Smooth muscle cell (in vitro differentiated cells): Measurements from ENCODE around the gene ZNF71. TPM values are rescaled to one million over a fixed set of nuclear protein-coding genes. Genes with fewer than 3 reads are reported as not detected.
"Not testable (repeated sequence)": the region's sequence is repeated elsewhere in the genome, so short reads cannot be mapped to it uniquely, and the experiment has no call there.

Experiments used
- DNase-seq: peaks from one replicate; lab custom pipeline; 2025; ENCODE audit not compliant: unreplicated experiment; lab: John Stamatoyannopoulos, UW
- H2AFZ ChIP-seq: fragments of 200-600 bp; sonication (generic); 2 replicates; pipeline ENCODE4 v1.6.0; 2016; ENCODE audit warnings: antibody characterized with exemption, low read depth, mild to moderate bottlenecking
- H3F3A ChIP-seq: fragments of 200-600 bp; sonication (generic); 2 replicates; pipeline ENCODE4 v1.6.0; 2017; ENCODE audit warnings: antibody characterized with exemption, low read depth
- H3K27ac ChIP-seq: fragments of 200-600 bp; sonication (generic); 2 replicates; pipeline ENCODE4 v1.5.1; 2016; ENCODE audit warnings: low read depth, mild to moderate bottlenecking
- H3K27me3 ChIP-seq: fragments of 200-600 bp; sonication (generic); 2 replicates; pipeline ENCODE4 v1.6.1; 2016; ENCODE audit warnings: low read depth, mild to moderate bottlenecking
- H3K36me3 ChIP-seq: fragments of 200-600 bp; sonication (generic); 2 replicates; pipeline ENCODE4 v1.5.1; 2016; ENCODE audit warnings: low read depth
- H3K4me1 ChIP-seq: fragments of 200-600 bp; sonication (generic); 2 replicates; pipeline ENCODE4 v1.5.1; 2016; ENCODE audit warnings: low read depth
- H3K4me2 ChIP-seq: fragments of 200-600 bp; sonication (generic); 2 replicates; pipeline ENCODE4 v1.6.0; 2016; ENCODE audit warnings: mild to moderate bottlenecking
- H3K4me3 ChIP-seq: fragments of 200-600 bp; sonication (generic); 2 replicates; pipeline ENCODE4 v1.5.1; 2016; ENCODE audit warnings: mild to moderate bottlenecking
- H3K79me2 ChIP-seq: fragments of 200-600 bp; sonication (generic); 2 replicates; pipeline ENCODE4 v1.6.0; 2016; ENCODE audit warnings: low read depth, mild to moderate bottlenecking
- H3K9ac ChIP-seq: fragments of 200-600 bp; sonication (generic); 2 replicates; pipeline ENCODE4 v1.6.0; 2016; ENCODE audit warnings: low read depth
- H3K9me3 ChIP-seq: fragments of 200-600 bp; sonication (generic); replicated peaks from 2 replicates; pipeline ENCODE4 v1.5.1; 2016; ENCODE audit warnings: low read depth
- H4K20me1 ChIP-seq: fragments of 200-600 bp; sonication (generic); 2 replicates; pipeline ENCODE4 v1.6.0; 2016; ENCODE audit warnings: low read depth
- CTCF ChIP-seq: fragments of 200-600 bp; sonication (generic); IDR thresholded peaks from 2 replicates; pipeline ENCODE4 v1.5.1; 2017; ENCODE audit warnings: borderline replicate concordance, mild to moderate bottlenecking, antibody characterized with exemption; ENCODE audit not compliant: insufficient read depth, poor library complexity, severe bottlenecking
- WGBS: methylation state at CpG from one replicate; pipeline ENCODE4 v1.1.7; 2016; ENCODE audit warnings: low lambda C conversion rate; 5-methylcytosine and 5-hydroxymethylcytosine counted together
- polyA plus RNA-seq: library from polyadenylated mRNA; unstranded; fragments of >200 nt; fragmentation: Nextera tagmentation; extraction: Ambion mirVana; gene quantifications from 2 replicates; pipeline ENCODE4 v1.2.1, GENCODE V29; 2016
- total RNA-seq: library from RNA; depleted of rRNA; stranded (reverse); fragments of >200 nt; gene quantifications from 2 replicates; pipeline ENCODE4 v1.2.3, GENCODE V29; 2014

The ZNF71 gene
- total and polyA plus RNA-seq, 2 experiments from 2014 or later, result 5.9 to 11.2 TPM

DNA sequence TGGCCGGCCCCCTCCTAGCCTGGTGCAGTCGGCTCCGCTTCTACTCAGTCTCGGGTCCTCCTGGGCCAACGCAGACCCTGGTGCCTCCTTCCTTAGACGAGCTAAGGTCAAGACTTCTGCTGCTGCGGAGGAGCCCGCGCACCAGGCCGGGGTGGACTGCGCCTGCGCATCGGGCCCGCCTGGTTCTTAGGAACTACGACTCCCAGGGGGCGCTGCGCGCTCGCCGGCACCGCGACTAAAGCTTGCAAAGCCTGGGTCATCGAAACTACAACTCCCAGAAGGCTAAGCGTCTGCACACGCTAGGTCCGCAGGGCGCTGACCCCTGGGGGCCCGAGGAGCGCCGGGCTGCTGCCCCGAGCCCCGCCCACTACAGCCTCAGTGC is 76.5 kb downstream of the ZNF71 start, which contains the start of gene ZNF835:
Gene ZNF835 (minus strand): TSS at position 145 of the 382 bp plus-strand sequence. CDS start 6,559 bp downstream, outside the sequence.
- Histone ChIP-seq H3K9me3 (no peaks in the 10 kb centered on the region), H3K27ac (no peak within 1 kb of the TSS), H3F3A (no peaks in the 10 kb centered on the region), H3K4me2 (no peak within 1 kb of the TSS), H4K20me1 (no peaks in the 10 kb centered on the region), H3K4me3 (no peak within 1 kb of the TSS), H3K27me3 (no peaks in the 10 kb centered on the region), H3K36me3 (no peaks in the 10 kb centered on the region), H3K79me2 (no peaks in the 10 kb centered on the region), H2AFZ (no peak within 1 kb of the TSS), H3K9ac (no peak within 1 kb of the TSS), H3K4me1 (no peaks in the 10 kb centered on the region)
- TF ChIP-seq CTCF, result no peak
- DNase-seq, result no peak
- 94% methylated on average over 32 of the region's 32 CpGs for WGBS

GRCh38 chr19:56672610-56673009 is 77.5 kb downstream of the ZNF71 start:
- H3K4me1 ChIP-seq, H3K27me3 ChIP-seq, H3K9me3 ChIP-seq, H3K9ac ChIP-seq, H4K20me1 ChIP-seq, H3K79me2 ChIP-seq, H3K4me3 ChIP-seq, H3K27ac ChIP-seq, H3K36me3 ChIP-seq, DNase-seq, H3F3A ChIP-seq, H3K4me2 ChIP-seq, H2AFZ ChIP-seq: not testable (repeated sequence)
- 90% methylated on average over 2 of the region's 2 CpGs for WGBS

Other genes starting within 250 kb of the ZNF71 start
- 0.99 and 4.9 TPM in 2 replicates for gene ZNF582, start 201.8 kb upstream of the ZNF71 start, total RNA-seq
- gene ZNF582, start 201.8 kb upstream of the ZNF71 start, polyA plus RNA-seq, result 3.8 and 4.4 TPM in 2 replicates
- gene ZNF583, start 191.0 kb upstream of the ZNF71 start, total RNA-seq, result 5.5 and 7.9 TPM in 2 replicates
- 5.2 and 6.4 TPM in 2 replicates for gene ZNF583, start 191.0 kb upstream of the ZNF71 start, polyA plus RNA-seq
- gene ZNF667, start 118.0 kb upstream of the ZNF71 start, total RNA-seq, result 4.4 and 4.6 TPM in 2 replicates
- gene ZNF667, start 118.0 kb upstream of the ZNF71 start, polyA plus RNA-seq, result 2.3 and 2.7 TPM in 2 replicates
- 0.90 and 2.0 TPM in 2 replicates for gene ZNF471, start 87.4 kb upstream of the ZNF71 start, total RNA-seq
- gene ZNF471, start 87.4 kb upstream of the ZNF71 start, polyA plus RNA-seq, result 1.0 and 1.1 TPM in 2 replicates
- 6.9 and 7.9 TPM in 2 replicates for gene ZFP28, start 56.4 kb upstream of the ZNF71 start, total RNA-seq
- gene ZFP28, start 56.4 kb upstream of the ZNF71 start, polyA plus RNA-seq, result 5.2 and 6.2 TPM in 2 replicates
- 2.5 and 2.6 TPM in 2 replicates for gene ZNF470, start 27.8 kb upstream of the ZNF71 start, total RNA-seq
- gene ZNF470, start 27.8 kb upstream of the ZNF71 start, polyA plus RNA-seq, result 1.4 TPM in 2 replicates
- gene SMIM17, start 47.9 kb downstream of the ZNF71 start, total RNA-seq, result 0.63 and 1.7 TPM in 2 replicates
- gene SMIM17, start 47.9 kb downstream of the ZNF71 start, polyA plus RNA-seq, result 0.56 and 0.94 TPM in 2 replicates
- not detected in 2 replicates for gene ZNF835, start 76.5 kb downstream of the ZNF71 start, total RNA-seq
- not detected in 2 replicates for gene ZNF835, start 76.5 kb downstream of the ZNF71 start, polyA plus RNA-seq
- gene PEG3, start 245.4 kb downstream of the ZNF71 start, total RNA-seq, result 0.54 TPM in 1 of 2 replicates, not detected in the other
- gene PEG3, start 245.4 kb downstream of the ZNF71 start, polyA plus RNA-seq, result not detected in 2 replicates
- not detected in 2 replicates for gene ZIM2, start 245.4 kb downstream of the ZNF71 start, total RNA-seq
- not detected in 2 replicates for gene ZIM2, start 245.4 kb downstream of the ZNF71 start, polyA plus RNA-seq